ENCODE measurements around the gene PIP4K2A. TPM values are rescaled to one million over a fixed set of nuclear protein-coding genes. Genes with fewer than 3 reads are reported as not detected.
A peak's percentile ranks its signal among the peaks of the same experiment; 100 is the strongest.
"Not testable (repeated sequence)": the region's sequence is repeated elsewhere in the genome, so short reads cannot be mapped to it uniquely, and the experiment has no call there.

The PIP4K2A gene
- total and polyA plus RNA-seq, 12 donors, result 12.3 to 70.6 (median 28.5) TPM

- no peak overlapping the region for H3K27ac ChIP-seq
- no peaks in the 10 kb centered on the region for H3K27me3 ChIP-seq
- H3K9me3 ChIP-seq (replicated peaks in 1 of 3), result no peaks in the 10 kb centered on the region
- intact Hi-C loops (cut with DNase I), result no loop called here
- peaks cover 0 to 49% of the 10 kb centered on the region in 2 donors for H3K4me1 ChIP-seq (replicated peaks in 1 of 2)
- no peak overlapping the region for H3K4me3 ChIP-seq
- H3K36me3 ChIP-seq (replicated peaks in 1 of 2), result no peaks in the 10 kb centered on the region
- DNase-seq, result no peak
- WGBS, 4 donors, result 90 to 95% (median 92%) methylated on average over 10 of the region's 10 CpGs
- no peak for TF ChIP-seq POLR2A (IDR thresholded peaks at IDR 0.05)
- no peak for TF ChIP-seq CTCF (IDR thresholded peaks at IDR 0.05)
These were observed 16.6 kb downstream of the PIP4K2A start for GRCh38 chr10:22697800-22698199.

- TF ChIP-seq POLR2A (IDR thresholded peaks at IDR 0.05), result no peak
- TF ChIP-seq CTCF (IDR thresholded peaks at IDR 0.05), result no peak
- Histone ChIP-seq H3K36me3 (replicated peaks in 1 of 2) (no peaks in the 10 kb centered on the region), H3K27ac (no peak overlapping the region), H3K4me1 (replicated peaks in 1 of 2) (peaks cover 0 to 51% of the 10 kb centered on the region in 2 donors), H3K4me3 (no peak overlapping the region), H3K9me3 (replicated peaks in 1 of 3) (no peaks in the 10 kb centered on the region), H3K27me3 (no peaks in the 10 kb centered on the region)
- WGBS, 4 donors, result 78 to 87% (median 82%) methylated on average over 4 of the region's 4 CpGs
- intact Hi-C loops (cut with DNase I), result no loop called here
- no peak for DNase-seq
These were observed 17.3 kb downstream of the PIP4K2A start for GRCh38 chr10:22697101-22697500.

GRCh38 chr10:22693860-22694259 is 20.5 kb downstream of the PIP4K2A start:
- Histone ChIP-seq H3K36me3 (replicated peaks in 1 of 2) (no peaks in the 10 kb centered on the region), H3K27me3 (no peaks in the 10 kb centered on the region), H3K9me3 (replicated peaks in 1 of 3) (no peaks in the 10 kb centered on the region), H3K27ac (peak overlapping the region in 1 of 5 donors; percentile 42), H3K4me3 (no peak overlapping the region), H3K4me1 (replicated peaks in 1 of 2) (peaks cover 4 to 54% of the 10 kb centered on the region in 2 donors)
- DNase-seq, result no peak
- TF ChIP-seq POLR2A (IDR thresholded peaks at IDR 0.05), result no peak
- no peak for TF ChIP-seq CTCF (IDR thresholded peaks at IDR 0.05)
- intact Hi-C loops (cut with DNase I), result no loop called here
- WGBS, 4 donors, result 85 to 94% (median 93%) methylated on average over 6 of the region's 6 CpGs

- 31 to 41% (median 33%) methylated on average over 5 of the region's 5 CpGs for WGBS, 4 donors
- no peak for TF ChIP-seq POLR2A (IDR thresholded peaks at IDR 0.05)
- TF ChIP-seq CTCF (IDR thresholded peaks at IDR 0.05), result no peak
- Histone ChIP-seq H3K36me3 (replicated peaks in 1 of 2) (no peaks in the 10 kb centered on the region), H3K27me3 (no peaks in the 10 kb centered on the region), H3K27ac (peak overlapping the region in 1 of 5 donors; percentile 42), H3K9me3 (replicated peaks in 1 of 3) (no peaks in the 10 kb centered on the region), H3K4me3 (no peak overlapping the region), H3K4me1 (replicated peaks in 1 of 2) (peaks cover 4 to 49% of the 10 kb centered on the region in 2 donors)
- peak in 5 of 7 donors; percentile 46 to 57 (median 48) for DNase-seq
- intact Hi-C loops (cut with DNase I), result no loop called here
These were observed 21.0 kb downstream of the PIP4K2A start for GRCh38 chr10:22693371-22693784.

GRCh38 chr10:22692119-22692518 is 22.3 kb downstream of the PIP4K2A start:
- intact Hi-C loops (cut with DNase I); H3K27me3 ChIP-seq; H3K36me3 ChIP-seq (replicated peaks in 1 of 2); H3K4me3 ChIP-seq; H3K9me3 ChIP-seq (replicated peaks in 1 of 3); DNase-seq; H3K27ac ChIP-seq: not testable (repeated sequence)
- H3K4me1 ChIP-seq (replicated peaks in 1 of 2), result peaks cover 4 to 45% of the 10 kb centered on the region in 2 donors
- 93 to 100% (median 96%) methylated on average over 4 to 5 of the region's 5 CpGs for WGBS, 4 donors
